ENCODE measurements around the gene GMDS. TPM values are rescaled to one million over a fixed set of nuclear protein-coding genes. Genes with fewer than 3 reads are reported as not detected.

Gene GMDS
- 5.3 and 9.7 TPM in 2 replicates for total RNA-seq (2014; rRNA removed; shearing (Covaris generic); ENCODE audit: low replicate concordance)

- Histone ChIP-seq H3K9me3 (ENCODE audit: low read length) (no peaks in the 10 kb centered on the region), H3K9me2 (replicated peaks; ENCODE audit: insufficient read depth, low read length) (no peaks in the 10 kb centered on the region), H2AFZ (ENCODE audit: low read length) (peak within 1 kb of the TSS; percentile 99), H3K27ac (ENCODE audit: low read length) (no peak within 1 kb of the TSS; the same call in 1 of the 2 replicates), H4K20me1 (ENCODE audit: insufficient read depth, low read depth, low read length) (0 out of 2 replicates have a peak, but pooled peaks cover 13% of the 10 kb centered on the region), H3K4me2 (ENCODE audit: low read depth, low read length, poor library complexity, severe bottlenecking) (peak within 1 kb of the TSS; percentile 98), H3K36me3 (ENCODE audit: insufficient read depth, low read length) (no peaks in the 10 kb centered on the region), H3K27me3 (ENCODE audit: low read length) (no peaks in the 10 kb centered on the region), H3K4me1 (ENCODE audit: low read length) (peaks cover 28% of the 10 kb centered on the region), H3K9ac (ENCODE audit: low read length) (peak within 1 kb of the TSS; percentile 91), H3K4me3 (ENCODE audit: low read length) (peak within 1 kb of the TSS; percentile 91), H3K79me2 (ENCODE audit: low read length) (no peaks in the 10 kb centered on the region)
- DNase-seq, result peak; percentile 95
Observed at GRCh38 chr6:2245103-2245876, at the start of gene GMDS. GMDS (minus strand) TSS chr6:2245605.

GRCh38 chr6:2285510-2285909 lies 40.1 kb upstream of the GMDS start:
- Histone ChIP-seq H3K79me2 (ENCODE audit: low read length) (no peaks in the 10 kb centered on the region), H3K9ac (ENCODE audit: low read length) (no peak overlapping the region), H3K27me3 (ENCODE audit: low read length) (no peaks in the 10 kb centered on the region), H3K4me3 (ENCODE audit: low read length) (no peak overlapping the region), H3K27ac (ENCODE audit: low read length) (no peak overlapping the region), H3K4me2 (ENCODE audit: low read depth, low read length, poor library complexity, severe bottlenecking) (no peak overlapping the region), H3K9me3 (ENCODE audit: low read length) (peaks cover under 1% of the 10 kb centered on the region; the same call in 1 of the 2 replicates), H2AFZ (ENCODE audit: low read length) (no peak overlapping the region), H3K9me2 (replicated peaks; ENCODE audit: insufficient read depth, low read length) (no peaks in the 10 kb centered on the region), H4K20me1 (ENCODE audit: insufficient read depth, low read depth, low read length) (no peaks in the 10 kb centered on the region), H3K36me3 (ENCODE audit: insufficient read depth, low read length) (no peaks in the 10 kb centered on the region), H3K4me1 (ENCODE audit: low read length) (no peaks in the 10 kb centered on the region)
- DNase-seq, result no peak

GRCh38 chr6:2275892-2276242 lies 30.5 kb upstream of the GMDS start:
- Histone ChIP-seq H2AFZ (ENCODE audit: low read length) (no peak overlapping the region), H3K9me2 (replicated peaks; ENCODE audit: insufficient read depth, low read length) (no peaks in the 10 kb centered on the region), H3K4me1 (ENCODE audit: low read length) (no peaks in the 10 kb centered on the region), H3K79me2 (ENCODE audit: low read length) (no peaks in the 10 kb centered on the region), H4K20me1 (ENCODE audit: insufficient read depth, low read depth, low read length) (no peaks in the 10 kb centered on the region), H3K4me2 (ENCODE audit: low read depth, low read length, poor library complexity, severe bottlenecking) (no peak overlapping the region), H3K27ac (ENCODE audit: low read length) (no peak overlapping the region), H3K9me3 (ENCODE audit: low read length) (peaks cover 6% of the 10 kb centered on the region; the same call in 1 of the 2 replicates), H3K9ac (ENCODE audit: low read length) (no peak overlapping the region), H3K36me3 (ENCODE audit: insufficient read depth, low read length) (no peaks in the 10 kb centered on the region), H3K27me3 (ENCODE audit: low read length) (no peaks in the 10 kb centered on the region), H3K4me3 (ENCODE audit: low read length) (no peak overlapping the region)
- no peak for DNase-seq

GRCh38 chr6:2274981-2275891 lies 29.8 kb upstream of the GMDS start:
- Histone ChIP-seq H3K4me3 (ENCODE audit: low read length) (no peak overlapping the region), H3K79me2 (ENCODE audit: low read length) (no peaks in the 10 kb centered on the region), H3K4me1 (ENCODE audit: low read length) (no peaks in the 10 kb centered on the region), H4K20me1 (ENCODE audit: insufficient read depth, low read depth, low read length) (no peaks in the 10 kb centered on the region), H2AFZ (ENCODE audit: low read length) (no peak overlapping the region), H3K27ac (ENCODE audit: low read length) (no peak overlapping the region), H3K36me3 (ENCODE audit: insufficient read depth, low read length) (no peaks in the 10 kb centered on the region), H3K9me2 (replicated peaks; ENCODE audit: insufficient read depth, low read length) (no peaks in the 10 kb centered on the region), H3K9me3 (ENCODE audit: low read length) (peaks cover 2% of the 10 kb centered on the region; the same call in 1 of the 2 replicates), H3K4me2 (ENCODE audit: low read depth, low read length, poor library complexity, severe bottlenecking) (no peak overlapping the region), H3K27me3 (ENCODE audit: low read length) (no peaks in the 10 kb centered on the region), H3K9ac (ENCODE audit: low read length) (no peak overlapping the region)
- DNase-seq, result no peak

- Histone ChIP-seq H4K20me1 (ENCODE audit: insufficient read depth, low read depth, low read length) (no peaks in the 10 kb centered on the region), H3K9me2 (replicated peaks; ENCODE audit: insufficient read depth, low read length) (no peaks in the 10 kb centered on the region), H3K36me3 (ENCODE audit: insufficient read depth, low read length) (no peaks in the 10 kb centered on the region), H3K9ac (ENCODE audit: low read length) (no peak overlapping the region), H3K27ac (ENCODE audit: low read length) (no peak overlapping the region), H2AFZ (ENCODE audit: low read length) (no peak overlapping the region), H3K79me2 (ENCODE audit: low read length) (no peaks in the 10 kb centered on the region), H3K4me2 (ENCODE audit: low read depth, low read length, poor library complexity, severe bottlenecking) (no peak overlapping the region), H3K4me1 (ENCODE audit: low read length) (no peaks in the 10 kb centered on the region), H3K4me3 (ENCODE audit: low read length) (no peak overlapping the region), H3K9me3 (ENCODE audit: low read length) (no peaks in the 10 kb centered on the region), H3K27me3 (ENCODE audit: low read length) (no peaks in the 10 kb centered on the region)
- no peak for DNase-seq
Observed at GRCh38 chr6:2272696-2273095, 27.3 kb upstream of the GMDS start.

- no peak overlapping the region for H2AFZ ChIP-seq (ENCODE audit: low read length)
- no peaks in the 10 kb centered on the region for H3K4me1 ChIP-seq (ENCODE audit: low read length)
- H3K27ac ChIP-seq (ENCODE audit: low read length), result no peak overlapping the region
- H3K9me3 ChIP-seq (ENCODE audit: low read length), result no peaks in the 10 kb centered on the region
- no peaks in the 10 kb centered on the region for H4K20me1 ChIP-seq (ENCODE audit: insufficient read depth, low read depth, low read length)
- no peak overlapping the region for H3K4me3 ChIP-seq (ENCODE audit: low read length)
- H3K4me2 ChIP-seq (ENCODE audit: low read depth, low read length, poor library complexity, severe bottlenecking), result no peak overlapping the region
- no peaks in the 10 kb centered on the region for H3K27me3 ChIP-seq (ENCODE audit: low read length)
- H3K36me3 ChIP-seq (ENCODE audit: insufficient read depth, low read length), result no peaks in the 10 kb centered on the region
- H3K79me2 ChIP-seq (ENCODE audit: low read length), result no peaks in the 10 kb centered on the region
- H3K9ac ChIP-seq (ENCODE audit: low read length), result no peak overlapping the region
- H3K9me2 ChIP-seq (replicated peaks; ENCODE audit: insufficient read depth, low read length), result no peaks in the 10 kb centered on the region
- no peak for DNase-seq
Observed at GRCh38 chr6:2270054-2270453, 24.6 kb upstream of the GMDS start.

GRCh38 chr6:2266841-2267240 lies 21.4 kb upstream of the GMDS start:
- no peak for DNase-seq
- no peaks in the 10 kb centered on the region for H3K27me3 ChIP-seq (ENCODE audit: low read length)

More at GRCh38 chr6:2266841-2267240, 21.4 kb upstream of the GMDS start:
- H3K9me2 ChIP-seq (replicated peaks; ENCODE audit: insufficient read depth, low read length), result no peaks in the 10 kb centered on the region
- H2AFZ ChIP-seq (ENCODE audit: low read length), result no peak overlapping the region
- H3K36me3 ChIP-seq (ENCODE audit: insufficient read depth, low read length), result no peaks in the 10 kb centered on the region
- H3K79me2 ChIP-seq (ENCODE audit: low read length), result no peaks in the 10 kb centered on the region
- H3K4me2 ChIP-seq (ENCODE audit: low read depth, low read length, poor library complexity, severe bottlenecking), result no peak overlapping the region
- H3K4me1 ChIP-seq (ENCODE audit: low read length), result no peaks in the 10 kb centered on the region
- H3K4me3 ChIP-seq (ENCODE audit: low read length), result no peak overlapping the region
- no peaks in the 10 kb centered on the region for H4K20me1 ChIP-seq (ENCODE audit: insufficient read depth, low read depth, low read length)
- H3K27ac ChIP-seq (ENCODE audit: low read length), result no peak overlapping the region
- H3K9me3 ChIP-seq (ENCODE audit: low read length), result no peaks in the 10 kb centered on the region
- H3K9ac ChIP-seq (ENCODE audit: low read length), result no peak overlapping the region
